GM21526 (cell line): ENCODE results near the gene OR52K2.
"Not testable (repeated sequence)": the region's sequence is repeated elsewhere in the genome, so short reads cannot be mapped to it uniquely, and the experiment has no call there.

Experiments
- ATAC-seq: cut with Tn5 transposase; IDR thresholded peaks from one replicate; pipeline ENCODE4 v1.9.1; 2021; ENCODE audit warnings: moderate library complexity; ENCODE audit not compliant: unreplicated experiment, low FRiP score

Gene OR52K2

GRCh38 chr11:4479644-4480043 lies 30.5 kb downstream of the OR52K2 start:
- ATAC-seq = no peak

GRCh38 chr11:4480577-4481239 lies 31.6 kb downstream of the OR52K2 start:
- ATAC-seq = no peak

- no peak for ATAC-seq
Measured at GRCh38 chr11:4481240-4481582, 32.1 kb downstream of the OR52K2 start.

GRCh38 chr11:4482445-4482844 lies 33.4 kb downstream of the OR52K2 start, which contains the start of gene OR52K1:
TSS of gene OR52K1 (plus strand) at chr11:4482646. CDS start at chr11:4488901, 6,255 bp downstream.
- ATAC-seq = no peak

GRCh38 chr11:4484310-4484709 lies 35.2 kb downstream of the OR52K2 start:
- no peak for ATAC-seq

- not testable (repeated sequence) for ATAC-seq
Measured at GRCh38 chr11:4491405-4491804, 42.3 kb downstream of the OR52K2 start.

- ATAC-seq = no peak
Measured at GRCh38 chr11:4491878-4492606, 42.9 kb downstream of the OR52K2 start.

- ATAC-seq = no peak
Measured at GRCh38 chr11:4493480-4493818, 44.4 kb downstream of the OR52K2 start.

- ATAC-seq = no peak
Measured at GRCh38 chr11:4495487-4495886, 46.4 kb downstream of the OR52K2 start.

- no peak for ATAC-seq
Measured at GRCh38 chr11:4495986-4496385, 46.9 kb downstream of the OR52K2 start.

- ATAC-seq = no peak
Measured at GRCh38 chr11:4496557-4497248, 47.6 kb downstream of the OR52K2 start.
